AML-193 (cell line): ENCODE data around the gene BEND3.
"Not testable (repeated sequence)": the region's sequence is repeated elsewhere in the genome, so short reads cannot be mapped to it uniquely, and the experiment has no call there.

ENCODE experiments used
- DNase-seq, 2 experiments: peaks; one replicate each; lab custom pipeline; 2025; lab: John Stamatoyannopoulos, UW

BEND3 gene

DNA sequence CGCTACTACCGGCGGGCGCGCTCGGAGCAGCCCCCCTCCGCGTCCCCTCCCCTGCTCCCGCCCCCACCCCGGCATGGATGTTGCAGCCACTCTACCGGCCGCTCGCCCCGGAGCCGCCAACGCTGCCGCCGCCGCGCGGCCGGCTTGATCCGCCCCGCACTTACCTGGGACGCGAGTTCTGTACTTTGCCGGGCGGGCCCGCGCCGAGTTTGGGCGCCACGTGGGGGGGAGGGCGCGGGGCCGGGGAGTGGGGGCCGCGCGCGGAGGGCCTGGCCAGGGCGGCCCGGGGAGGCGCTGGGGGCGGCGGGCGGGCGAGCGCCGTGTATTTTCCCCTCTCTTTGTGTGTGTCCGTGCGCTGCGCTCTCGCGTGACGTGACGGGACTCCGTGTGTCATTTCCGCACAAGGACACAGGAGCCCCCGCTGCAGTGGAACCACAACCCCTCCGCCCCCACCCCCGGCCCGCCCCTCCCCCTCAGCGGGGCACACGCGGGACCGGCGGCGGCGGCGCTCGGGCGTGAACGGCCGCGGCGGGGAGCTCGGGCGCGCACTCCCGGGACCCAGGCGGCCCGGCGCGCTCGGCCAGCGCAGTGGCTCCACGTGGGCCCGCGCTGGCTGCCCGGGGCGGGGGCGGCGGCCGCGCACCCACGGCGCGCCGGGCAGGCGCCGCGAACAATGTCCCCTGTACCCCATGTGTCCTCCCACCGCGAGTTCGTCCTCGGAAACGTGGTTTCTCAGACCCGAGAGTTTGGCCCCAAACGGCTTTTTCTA lies at the start of gene BEND3:
BEND3 (minus strand) TSS at position 590 of the 769 bp plus-strand sequence. CDS start 16,230 bp downstream, outside the sequence.
- DNase-seq, result peak in 1 of 2 experiments; percentile 10

DNA sequence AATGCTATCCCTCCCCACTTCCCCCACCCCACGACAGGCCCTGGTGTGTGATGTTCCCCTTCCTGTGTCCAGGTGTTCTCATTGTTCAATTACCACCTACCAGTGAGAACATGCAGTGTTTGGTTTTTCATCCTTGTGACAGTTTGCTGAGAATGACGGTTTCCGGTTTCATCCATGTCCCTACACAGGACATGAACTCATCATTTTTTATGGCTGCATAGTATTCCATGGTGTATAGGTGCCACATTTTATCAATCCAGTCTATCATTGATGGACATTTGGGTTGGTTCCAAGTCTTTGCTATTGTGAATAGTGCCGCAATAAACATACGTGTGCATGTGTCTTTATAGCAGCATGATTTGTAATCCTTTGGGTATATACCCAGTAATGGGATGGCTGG lies 49.0 kb upstream of the BEND3 start:
- DNase-seq, result not testable (repeated sequence)

DNA sequence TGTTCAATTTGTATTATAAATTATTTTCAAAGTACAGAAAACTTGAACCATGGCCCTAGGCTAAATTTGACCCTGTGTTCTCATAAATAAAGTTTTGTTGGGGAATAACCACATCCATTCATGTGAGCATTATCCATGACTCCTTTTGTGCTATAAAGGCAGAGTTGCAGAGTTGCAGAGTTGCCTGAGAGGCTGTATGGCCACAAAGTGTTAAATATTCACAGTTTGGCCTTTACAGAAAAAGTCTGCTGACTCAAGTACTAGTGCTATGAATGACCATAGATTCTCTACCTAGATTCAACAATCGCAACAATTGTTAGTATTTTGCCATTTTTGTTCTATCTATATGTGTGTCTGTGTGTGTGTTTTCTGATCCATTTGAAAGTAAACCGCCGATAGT lies 46.2 kb upstream of the BEND3 start:
- no peak for DNase-seq

DNA sequence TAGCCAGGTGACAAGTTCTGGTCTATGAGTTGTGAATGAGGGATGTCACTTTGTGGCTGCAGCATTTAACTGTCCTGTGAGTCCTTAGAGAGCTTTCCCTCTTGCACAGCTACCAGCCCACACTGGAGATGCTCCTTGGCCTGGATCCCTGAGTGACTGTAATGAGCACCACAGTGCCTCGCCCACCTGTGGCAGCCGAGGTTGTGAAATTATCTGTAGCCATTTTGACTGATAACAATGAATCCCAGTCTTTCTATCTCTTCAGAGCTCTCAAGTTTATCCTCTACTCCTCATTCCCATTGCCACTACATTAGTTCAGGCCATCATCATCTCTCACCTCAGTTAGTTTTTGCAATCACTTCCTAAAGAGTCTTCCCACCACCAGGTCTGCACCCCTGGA lies 41.3 kb upstream of the BEND3 start:
- DNase-seq, result no peak

DNA sequence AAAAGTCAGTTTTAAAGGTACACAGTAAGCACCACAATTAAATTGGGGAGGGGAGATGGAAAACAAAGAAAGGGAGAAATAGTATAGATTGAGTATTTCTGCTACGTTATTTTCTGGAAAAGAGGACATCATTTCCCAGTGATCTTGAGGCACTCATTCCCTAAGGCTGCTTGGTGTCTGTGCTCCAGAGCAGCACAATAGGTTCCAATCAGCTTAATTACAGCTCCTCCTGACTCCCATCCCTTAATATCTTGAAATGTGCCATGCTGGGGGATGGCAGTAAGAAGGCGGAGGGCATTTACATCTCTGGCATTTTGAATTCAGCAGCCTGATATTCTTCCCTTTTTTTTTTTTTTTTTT lies 39.5 kb upstream of the BEND3 start:
- no peak for DNase-seq

DNA sequence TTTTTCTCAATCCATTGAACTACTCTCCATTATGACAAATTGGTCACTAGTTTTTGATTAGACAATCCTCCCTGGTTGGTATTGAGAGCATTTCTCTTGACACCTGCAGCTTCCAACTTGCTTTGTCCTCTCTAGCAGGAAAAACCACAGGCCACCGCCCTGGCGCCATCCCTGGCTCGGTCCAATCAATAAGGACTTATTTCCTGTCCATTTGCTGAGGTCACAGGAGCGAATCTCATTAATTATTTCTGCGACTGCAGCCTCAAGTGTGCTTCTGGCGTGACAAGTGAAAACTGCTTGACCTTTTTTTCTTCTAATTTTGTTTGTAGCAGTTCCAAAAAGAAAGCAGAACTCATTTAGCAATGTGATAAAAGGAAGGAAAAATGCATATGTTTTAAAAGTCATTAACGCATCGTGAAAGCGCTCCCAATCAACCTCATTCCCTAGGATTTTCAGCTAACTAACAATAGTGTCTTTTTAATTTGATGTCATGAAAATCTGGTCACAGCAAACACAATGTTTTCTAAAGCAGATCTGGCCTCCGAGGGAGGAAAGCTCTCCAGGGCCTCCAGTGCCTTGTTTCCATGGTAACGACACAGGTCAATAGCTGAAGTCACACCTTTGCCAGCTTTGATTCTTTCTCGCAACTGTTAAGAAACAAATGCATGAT lies 39.0 kb upstream of the BEND3 start:
- no peak for DNase-seq

DNA sequence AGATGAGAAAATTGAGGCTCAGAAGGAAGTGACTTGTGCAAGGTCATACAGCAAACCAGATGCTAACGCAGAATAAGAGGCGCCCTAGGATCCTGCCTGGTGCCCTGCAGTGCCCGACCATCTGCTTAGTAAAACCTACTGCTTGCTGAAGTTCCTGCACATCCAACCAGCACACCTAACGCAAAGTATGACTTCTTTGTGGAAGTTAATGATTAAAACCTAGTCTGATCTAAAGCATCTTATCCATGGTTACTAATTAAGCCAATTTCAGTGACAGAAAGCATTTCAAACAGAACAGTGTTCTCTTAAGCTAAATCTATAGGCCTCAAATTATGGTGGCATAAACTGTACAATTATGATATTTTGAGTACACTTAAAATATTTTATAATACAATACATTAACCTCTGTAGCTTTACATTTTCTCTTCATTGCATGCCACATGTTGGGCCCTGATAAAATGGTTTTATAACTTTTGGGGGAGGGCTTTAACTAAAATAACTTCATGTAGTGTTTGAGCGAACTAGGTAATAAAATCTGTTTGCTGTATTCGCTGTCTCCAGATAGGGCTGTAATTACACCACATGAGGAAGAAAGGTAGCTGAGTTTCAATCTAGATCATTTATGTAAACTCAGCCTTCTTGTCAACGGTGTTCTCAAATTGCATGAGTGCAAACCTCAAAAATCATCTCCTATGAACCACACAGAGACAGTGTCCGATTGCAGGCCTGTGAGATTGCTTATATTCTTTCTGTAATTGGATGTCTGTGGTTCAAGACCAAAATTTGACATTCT lies 37.5 kb upstream of the BEND3 start:
- DNase-seq, result no peak

DNA sequence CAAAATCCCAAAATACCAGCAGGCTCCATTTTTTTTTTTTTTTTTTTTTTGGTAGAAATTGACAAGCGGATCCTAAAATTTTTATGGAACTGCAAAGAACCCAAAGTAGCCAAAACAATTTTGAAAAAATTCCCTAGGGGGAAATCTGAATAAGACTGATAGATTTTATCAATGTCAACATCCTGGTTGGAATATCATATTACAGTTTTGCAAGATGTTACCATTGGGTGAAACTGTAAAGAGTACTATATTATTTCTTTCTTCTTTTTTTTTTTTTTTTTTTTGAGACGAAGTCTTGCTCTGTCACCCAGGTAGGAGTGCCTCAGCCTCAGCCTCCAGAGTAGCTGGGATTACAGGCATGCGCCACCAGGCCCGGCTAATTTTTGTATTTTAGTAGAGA lies 29.4 kb upstream of the BEND3 start:
- no peak for DNase-seq

DNA sequence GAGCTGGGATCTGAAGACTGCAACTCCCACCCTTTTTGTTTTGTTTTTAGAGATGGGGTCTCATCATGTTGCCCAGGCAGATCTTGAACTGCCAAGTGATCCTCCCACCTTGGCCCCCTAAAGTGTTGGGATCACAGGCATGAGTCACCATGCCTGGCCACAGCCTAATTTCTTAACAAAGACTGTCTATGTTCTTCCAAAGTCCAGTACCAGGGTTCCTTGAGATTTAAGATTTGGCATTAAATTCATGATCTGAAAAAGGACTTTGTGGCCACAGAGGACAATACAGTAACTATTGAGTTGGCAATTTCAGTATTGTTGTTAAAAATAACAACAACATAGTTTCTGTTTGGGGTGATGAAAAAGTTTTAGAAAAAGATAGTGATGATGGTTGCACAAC lies 28.7 kb upstream of the BEND3 start:
- DNase-seq, result no peak

DNA sequence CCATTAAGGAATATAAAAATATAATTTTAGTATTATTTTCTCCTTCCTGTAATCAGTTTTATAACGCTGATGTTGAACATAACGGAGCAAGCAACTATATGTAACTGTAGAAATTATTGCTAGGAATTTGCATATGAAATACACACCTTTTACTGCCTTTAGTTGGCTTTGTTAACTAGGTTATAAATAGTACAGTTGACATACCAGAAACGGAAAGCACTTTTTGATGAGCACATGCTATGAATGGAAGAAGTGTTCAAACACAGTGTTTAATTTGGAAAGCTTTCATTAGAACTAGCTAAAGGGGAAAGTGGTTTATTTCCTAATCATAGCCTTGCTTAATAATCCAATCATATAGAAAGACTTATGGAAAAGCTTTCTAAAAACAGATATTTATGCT lies 25.3 kb upstream of the BEND3 start:
- no peak for DNase-seq

DNA sequence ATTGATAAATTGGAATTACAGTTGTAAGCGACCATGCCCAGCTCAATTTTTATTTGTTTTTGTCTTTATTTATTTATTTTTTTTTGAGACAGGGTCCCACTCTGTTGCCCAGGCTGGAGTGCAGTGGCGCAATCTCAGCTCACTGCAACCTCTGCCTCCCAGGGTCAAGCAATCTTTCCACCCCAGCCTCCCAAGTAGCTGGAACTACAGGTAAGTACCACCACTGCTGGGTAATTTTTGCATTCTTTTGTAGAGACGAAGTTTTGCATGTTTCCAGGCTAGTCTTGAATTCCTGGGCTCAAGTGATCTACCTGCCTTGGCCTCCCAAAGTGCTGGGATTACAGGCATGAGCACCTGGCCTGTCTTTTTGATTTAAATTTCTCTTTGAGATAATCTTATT lies 21.0 kb upstream of the BEND3 start:
- not testable (repeated sequence) for DNase-seq

DNA sequence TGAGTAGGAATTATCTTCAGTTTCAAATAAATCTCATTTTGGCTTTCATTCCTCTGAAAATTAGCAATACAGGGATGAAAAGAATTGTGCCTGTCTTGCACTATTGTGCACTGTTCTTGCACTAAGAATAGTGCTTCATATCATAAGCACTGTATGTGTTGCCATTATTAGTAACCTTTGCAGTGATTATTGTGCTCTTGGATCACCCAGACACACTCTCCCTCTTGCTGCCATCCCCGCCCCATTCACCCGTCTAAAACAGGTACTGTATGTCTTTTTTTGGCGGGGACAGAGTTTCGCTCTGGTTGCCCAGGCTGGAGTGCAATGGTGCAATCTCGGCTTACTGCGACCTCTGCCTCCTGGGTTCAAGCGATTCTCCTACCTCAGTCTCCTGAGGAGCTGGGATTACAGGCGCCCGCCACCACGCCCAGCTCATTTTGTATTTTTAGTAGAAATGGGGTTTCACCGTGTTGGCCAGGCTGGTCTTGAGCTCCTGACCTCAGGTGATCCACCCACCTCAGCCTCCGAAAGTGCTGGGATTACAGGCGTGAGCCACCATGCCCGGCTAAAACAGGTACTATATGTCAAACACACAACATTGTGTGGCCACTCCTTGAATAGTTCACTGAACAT lies 19.8 kb upstream of the BEND3 start:
- not testable (repeated sequence) for DNase-seq

DNA sequence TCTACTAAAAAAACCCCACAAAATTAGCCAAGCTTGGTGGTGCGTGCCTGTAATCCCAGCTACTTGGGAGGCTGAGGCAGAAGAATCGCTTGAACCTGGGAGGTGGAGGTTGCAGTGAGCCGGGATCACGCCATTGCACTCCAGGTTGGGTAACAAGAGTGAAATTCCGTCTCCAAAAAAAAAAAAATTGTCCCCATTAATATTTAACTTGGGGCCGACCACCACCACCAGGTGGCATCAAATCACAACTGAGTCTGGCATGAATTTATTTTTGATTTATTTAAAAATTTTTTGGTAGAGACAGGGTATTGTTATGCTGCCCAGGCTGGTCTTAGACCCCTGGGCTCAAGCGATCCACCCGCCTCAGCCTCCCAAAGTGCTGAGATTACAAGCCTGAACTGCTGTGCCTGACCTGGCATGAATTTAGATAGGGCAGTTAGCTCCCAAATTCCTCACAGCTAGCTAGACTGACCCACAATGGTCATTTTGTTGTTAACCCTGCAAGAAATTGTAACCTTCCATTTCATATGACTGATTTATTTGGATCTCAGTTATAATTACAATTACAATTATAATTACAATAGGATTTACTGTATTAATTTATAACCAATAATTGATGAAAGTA lies 17.1 kb upstream of the BEND3 start:
- peak in 1 of 2 experiments; percentile 15 for DNase-seq

DNA sequence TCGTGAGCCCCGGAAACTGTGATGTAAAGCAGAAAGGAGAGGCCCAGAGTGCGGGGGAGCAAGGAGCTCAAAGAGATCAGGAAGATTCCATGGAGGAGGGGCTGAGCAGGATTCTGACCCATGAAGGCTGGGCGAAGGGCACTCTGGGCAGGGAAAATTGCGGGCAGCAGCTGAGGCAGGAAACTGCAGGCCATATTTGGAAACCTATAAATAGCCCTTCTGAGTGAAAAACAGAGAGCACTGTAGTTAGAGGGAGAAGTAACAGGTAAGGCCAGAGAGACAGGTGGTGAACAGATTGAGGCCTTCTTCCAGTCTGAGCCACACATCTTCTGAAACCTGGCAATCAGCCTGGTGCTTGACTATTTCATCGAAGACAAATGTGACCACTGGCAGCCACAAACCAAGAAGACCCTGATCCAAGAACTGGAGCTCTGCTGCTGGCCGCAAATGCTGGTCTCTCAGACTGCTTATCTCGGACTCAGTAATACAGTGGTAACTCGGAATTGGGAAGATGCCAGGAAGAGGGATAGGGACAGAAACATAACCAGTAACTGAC lies 14.1 kb upstream of the BEND3 start:
- DNase-seq, result no peak

DNA sequence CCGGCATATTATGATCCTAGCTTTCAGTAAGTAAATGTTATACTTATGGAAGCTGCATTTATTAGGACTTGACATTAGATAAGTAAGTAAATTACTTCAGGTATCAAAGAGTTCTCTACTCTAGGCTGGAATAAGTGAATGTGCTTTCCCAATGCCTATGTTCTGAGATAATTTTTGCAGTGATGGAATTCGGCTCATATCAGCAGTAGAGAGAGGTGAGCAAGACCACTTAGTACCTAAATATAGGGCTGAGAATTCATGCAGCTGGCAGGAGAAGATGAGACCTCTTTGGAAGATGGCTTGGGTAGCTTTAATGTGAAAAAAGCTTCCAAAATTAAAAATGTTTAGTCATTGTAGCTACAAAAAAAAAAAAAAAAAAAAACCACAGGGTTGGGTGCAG lies 13.3 kb upstream of the BEND3 start:
- no peak for DNase-seq

DNA sequence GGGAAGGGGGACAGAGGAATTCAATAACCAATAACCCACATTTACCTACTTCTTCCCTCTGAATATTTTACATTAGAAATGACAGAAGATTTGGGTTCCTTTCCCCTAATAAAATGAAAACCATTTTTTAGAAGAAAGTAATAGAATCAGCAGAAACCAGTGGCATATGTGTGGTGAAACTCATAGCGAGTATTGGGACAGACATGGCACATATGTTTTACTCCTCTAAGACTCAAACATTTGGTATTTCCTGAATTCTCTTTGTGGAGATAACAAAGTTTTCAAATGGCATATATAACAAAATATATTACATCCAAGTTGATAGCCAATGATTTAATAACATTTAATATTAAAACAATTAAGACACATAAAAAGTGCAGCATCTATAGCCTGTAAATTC lies 12.9 kb upstream of the BEND3 start:
- no peak for DNase-seq

DNA sequence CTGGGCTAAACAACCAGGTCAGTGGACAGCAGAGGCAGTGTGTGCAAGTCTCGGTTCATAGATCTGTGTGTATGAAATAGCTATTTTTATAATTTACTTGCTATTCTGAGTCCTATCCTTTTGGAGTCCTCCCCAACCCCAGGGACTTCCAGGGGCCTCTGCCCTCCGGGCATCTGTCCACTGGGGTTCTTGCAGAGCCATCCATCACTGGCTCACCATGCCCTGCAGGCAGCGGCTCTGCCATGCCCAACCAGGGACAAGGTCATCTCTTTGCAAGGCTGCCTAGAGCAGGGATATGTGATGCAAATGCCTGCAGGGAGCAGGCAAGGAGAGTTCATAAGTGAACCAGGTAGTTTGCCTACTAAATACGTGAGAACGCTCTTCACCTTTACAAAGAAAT lies 10.5 kb upstream of the BEND3 start:
- no peak for DNase-seq

DNA sequence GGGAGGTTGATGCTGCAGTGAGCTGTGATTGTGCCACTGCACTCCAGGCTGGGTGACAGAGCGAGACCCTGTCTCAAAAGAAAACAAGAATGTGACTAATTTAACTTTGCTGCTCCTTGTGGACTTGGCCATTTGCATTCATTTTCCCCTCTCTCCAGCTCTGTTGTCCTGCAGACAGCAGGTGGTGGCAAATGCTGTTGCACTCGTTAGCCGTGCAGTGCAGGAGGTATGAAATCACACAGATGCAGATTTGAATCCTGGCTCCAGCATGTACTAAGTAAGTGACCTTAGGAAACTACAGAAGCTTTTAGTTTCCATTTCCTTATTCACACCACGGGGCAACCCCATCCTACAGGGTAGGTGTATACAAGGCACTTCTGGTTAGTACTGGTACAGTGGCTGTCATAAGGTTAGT lies 9.6 kb upstream of the BEND3 start:
- no peak for DNase-seq

DNA sequence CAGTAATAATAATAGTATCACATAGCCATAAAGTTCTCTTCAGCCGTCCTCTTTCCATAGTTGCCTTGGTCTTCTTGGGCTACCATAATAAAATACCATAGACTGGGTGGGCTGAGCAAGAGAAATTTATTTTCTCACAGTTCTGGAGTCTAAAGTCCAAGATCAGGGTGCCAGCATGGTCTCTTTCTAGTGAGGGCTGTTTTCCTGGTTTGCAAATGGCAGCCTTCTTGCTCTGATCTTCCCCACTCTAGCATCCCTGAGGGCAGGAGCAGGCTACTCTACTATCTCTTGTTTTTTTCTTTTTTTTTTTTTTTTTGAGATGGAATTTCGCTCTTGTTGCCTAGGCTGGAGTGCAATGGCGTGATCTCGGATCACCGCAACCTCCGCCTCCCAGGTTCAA lies 8.2 kb upstream of the BEND3 start:
- no peak for DNase-seq

DNA sequence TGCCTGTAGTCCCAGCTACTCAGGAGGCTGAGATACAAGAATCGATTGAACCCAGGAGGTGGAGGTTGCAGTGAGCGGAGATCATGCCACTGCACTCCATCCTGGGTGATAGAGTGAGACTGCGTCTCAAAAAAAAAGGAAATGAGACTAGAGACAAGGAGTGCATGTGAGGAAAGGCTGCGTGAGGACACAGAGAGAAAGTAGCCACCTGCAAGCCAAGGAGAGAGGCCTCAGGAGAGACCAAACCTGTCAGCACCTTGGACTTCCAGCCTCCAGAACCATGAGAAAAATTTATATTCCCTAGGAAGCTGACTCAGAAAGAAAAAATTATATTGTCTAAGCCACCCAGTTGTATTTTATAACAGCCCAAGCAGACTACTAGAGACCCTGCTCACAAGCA lies 7.4 kb upstream of the BEND3 start:
- DNase-seq, result no peak

DNA sequence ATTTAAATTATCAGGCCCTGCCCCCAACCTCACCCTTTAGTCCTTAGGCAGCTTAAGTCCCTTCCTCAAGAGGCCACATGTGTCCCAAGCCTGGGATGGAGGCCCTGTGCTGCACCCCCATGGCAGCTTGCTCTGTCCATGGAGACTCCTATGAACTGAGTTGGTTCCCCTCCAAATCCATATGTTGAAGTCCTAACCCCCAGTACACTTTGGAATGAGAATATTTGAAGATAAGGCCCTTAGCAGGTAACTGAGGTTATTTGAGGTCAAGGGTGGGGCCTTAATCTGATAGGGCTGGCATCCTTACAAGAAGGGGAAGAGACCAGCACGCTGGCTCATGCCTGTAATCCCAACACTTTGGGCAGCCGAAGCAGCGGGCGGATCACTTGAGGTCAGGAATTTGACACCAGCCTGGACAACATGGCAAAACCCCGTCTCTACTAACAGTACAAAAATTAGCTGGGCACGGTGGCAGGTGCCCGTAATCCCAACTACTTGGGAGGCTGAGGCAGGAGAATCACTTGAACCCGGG lies 6.7 kb upstream of the BEND3 start:
- no peak for DNase-seq
